K562 (cell line): Measurements from ENCODE around the gene ARHGAP32. TPM values are rescaled to one million over a fixed set of nuclear protein-coding genes. Genes with fewer than 3 reads are reported as not detected.

Experiments
- MTA3 ChIP-seq: fragments of 450-650 bp; formaldehyde crosslinking; IDR thresholded peaks from 2 replicates; pipeline ENCODE4 v1.6.1; 2017; ENCODE audit warnings: mild to moderate bottlenecking, borderline replicate concordance
- PRMT5 ChIP-seq: sonication (generic); formaldehyde crosslinking; IDR thresholded peaks from 2 replicates; pipeline ENCODE4 v1.5.0; 2020; ENCODE audit warnings: missing genetic modification reagents
- RREB1 ChIP-seq: fragments of 250-450 bp; sonication (Bioruptor Pico); IDR thresholded peaks from 2 replicates; pipeline ENCODE4 v1.4.0; 2020
- ZBTB33 ChIP-seq: sonication (generic); formaldehyde crosslinking; IDR thresholded peaks from 2 replicates; pipeline ENCODE4 v1.8.1; 2023; ENCODE audit warnings: mild to moderate bottlenecking, missing genetic modification reagents
- ZBTB34 ChIP-seq: fragments of 250-450 bp; sonication (Bioruptor Pico); IDR thresholded peaks from 2 replicates; pipeline ENCODE4 v1.8.0; 2021; ENCODE audit warnings: mild to moderate bottlenecking, moderate library complexity
- ZNF12 ChIP-seq: sonication (generic); formaldehyde crosslinking; IDR thresholded peaks from 2 replicates; pipeline ENCODE4 v1.4.0; 2020; ENCODE audit warnings: mild to moderate bottlenecking, missing genetic modification reagents
- polyA plus RNA-seq, 8 experiments: library from polyadenylated mRNA; depleted of rRNA in 4 of 8; stranded (reverse) in 5 of 8; unstranded in 3 of 8; fragments of >200 nt; fragmentation: Nextera tagmentation in 2 of 8; fragmentation: Illumina TruSeq in 1 of 8; extraction: Ambion mirVana in 2 of 8; extraction: Trizol in 1 of 8; gene quantifications; 2 replicates each; pipeline versions ENCODE4 v1.2.1 to v1.2.3, GENCODE V29; 2011 to 2014; ENCODE audit warnings: inconsistent platforms in 1 of 8, missing spikeins in 1 of 8
- total RNA-seq, 7 experiments: library from RNA; depleted of rRNA in 6 of 7; stranded (reverse); fragments of >200 nt in 6 of 7; fragmentation: Illumina TruSeq in 2 of 7; extraction: Trizol in 2 of 7; gene quantifications; 2 replicates each; pipeline versions ENCODE4 v1.2.1 to v1.2.3, GENCODE V29; 2011 to 2021; ENCODE audit warnings: low replicate concordance in 1 of 7

ARHGAP32 gene
- total and polyA plus RNA-seq, 9 of the 15 experiments (the other 6 are each of a cell fraction or from before 2014, with no cell fraction given) = 0.18 TPM; not detected in 8

GRCh38 chr11:129075757-129076156 is 116.4 kb downstream of the ARHGAP32 start (continued):
- TF ChIP-seq ZNF12 (no peak), MTA3 (no peak), ZBTB33 (CRISPR knock-in tag) (no peak), ZBTB34 (CRISPR knock-in tag) (no peak), RREB1 (no peak), PRMT5 (CRISPR knock-in tag) (no peak)
